Endothelial cell of umbilical vein (primary cell): ENCODE results near the gene PPP1R12A. TPM values are rescaled to one million over a fixed set of nuclear protein-coding genes. Genes with fewer than 3 reads are reported as not detected.

Experiments
- BruUV-seq: library from RNA; stranded (reverse); fragments of 400-500 nt; replicated peaks from 2 replicates; lab custom pipeline; 2021; lab: Mats Ljungman, UMichigan
- CTCF ChIA-PET: fragments of 300-600, 350-600 bp; sonication (Branson Sonifier 250); formaldehyde crosslinking; loops from one replicate; lab custom pipeline; 2021; ENCODE audit warnings: antibody characterized with exemption, inconsistent platforms; lab: Charles Lee
- POLR2A ChIA-PET: fragments of 300-600, 350-600 bp; sonication (Branson Sonifier 250); formaldehyde crosslinking; loops from one replicate; lab custom pipeline; 2021; ENCODE audit warnings: antibody characterized with exemption, inconsistent platforms; lab: Charles Lee
- DNase-seq: peaks from one replicate; pipeline ENCODE4 v3.0.0-alpha.2; 2011; ENCODE audit warnings: low read depth, low spot score
- FAIRE-seq: peaks from 2 replicates; lab custom pipeline; 2011; peaks lifted over from hg19 to GRCh38; lab: Jason Lieb, UNC
- H2AFZ ChIP-seq: 2 replicates; pipeline ENCODE4 v1.6.0; 2012; ENCODE audit warnings: low read depth, low read length, control low read depth, inconsistent platforms
- H3K27ac ChIP-seq: 2 replicates; pipeline ENCODE4 v1.5.1; 2011; ENCODE audit warnings: low read depth, mild to moderate bottlenecking, control low read depth, low read length, moderate library complexity; ENCODE audit not compliant: insufficient read depth
- H3K27me3 ChIP-seq, 2 experiments: 2 replicates each; pipeline versions ENCODE4 v1.6.0 to v1.6.1; 2011; ENCODE audit warnings: low read length in 2 of 2, mixed read lengths in 1 of 2; ENCODE audit not compliant: control insufficient read depth in 2 of 2, insufficient read depth in 2 of 2
- H3K36me3 ChIP-seq, 2 experiments: 2 replicates in 1 of 2; 3 replicates in 1 of 2; pipeline ENCODE4 v1.5.1; 2011; ENCODE audit warnings: low read length in 2 of 2, mild to moderate bottlenecking in 1 of 2, moderate library complexity in 1 of 2; ENCODE audit not compliant: control insufficient read depth in 2 of 2, insufficient read depth in 2 of 2; ENCODE audit errors: extremely low read depth in 1 of 2
- H3K4me1 ChIP-seq: 3 replicates; pipeline ENCODE4 v1.5.1; 2011; ENCODE audit warnings: mild to moderate bottlenecking, low read length; ENCODE audit not compliant: control insufficient read depth, insufficient read depth; ENCODE audit errors: extremely low read depth
- H3K4me2 ChIP-seq: 2 replicates; pipeline ENCODE4 v1.6.1; 2011; ENCODE audit warnings: low read length, control low read depth, mixed read lengths; ENCODE audit not compliant: insufficient read depth
- H3K4me3 ChIP-seq, 3 experiments: fragments of 200-600 bp in 1 of 3; sonication (generic), shearing (Covaris generic) in 1 of 3; replicated peaks in 1 of 3; 2 replicates each; pipeline ENCODE4 v1.5.1; 2011 to 2016; ENCODE audit warnings: control low read depth in 3 of 3, low read length in 3 of 3, mild to moderate bottlenecking in 2 of 3, inconsistent platforms in 1 of 3, low read depth in 1 of 3, moderate library complexity in 1 of 3; ENCODE audit not compliant: insufficient read depth in 1 of 3
- H3K79me2 ChIP-seq: 2 replicates; pipeline ENCODE4 v1.6.0; 2012; ENCODE audit warnings: low read length, inconsistent platforms; ENCODE audit not compliant: control insufficient read depth, insufficient read depth
- H3K9ac ChIP-seq: replicated peaks from 2 replicates; pipeline ENCODE3; 2011; ENCODE audit warnings: low read length, control low read depth; ENCODE audit not compliant: insufficient read depth; ENCODE audit errors: extremely low read depth
- H3K9me1 ChIP-seq: replicated peaks from 3 replicates; pipeline ENCODE4 v1.6.0; 2011; ENCODE audit warnings: mild to moderate bottlenecking, low read length; ENCODE audit not compliant: control insufficient read depth, insufficient read depth; ENCODE audit errors: extremely low read depth
- H3K9me3 ChIP-seq: replicated peaks from 2 replicates; pipeline ENCODE4 v1.5.1; 2012; ENCODE audit warnings: low read length, inconsistent platforms; ENCODE audit not compliant: control insufficient read depth, insufficient read depth
- H4K20me1 ChIP-seq: replicated peaks from 2 replicates; pipeline ENCODE3; 2011; ENCODE audit warnings: mild to moderate bottlenecking, low read length; ENCODE audit not compliant: control insufficient read depth, insufficient read depth; ENCODE audit errors: extremely low read depth
- CTCF ChIP-seq, 2 donors: IDR thresholded peaks; 1 replicate in 1 of 2; 2 replicates in 1 of 2; pipeline ENCODE4 v1.5.1; 2011; ENCODE audit warnings: low read length in 2 of 2, mild to moderate bottlenecking in 2 of 2, moderate library complexity in 2 of 2, control low read depth in 1 of 2, inconsistent platforms in 1 of 2, low read depth in 1 of 2; ENCODE audit not compliant: insufficient read depth in 1 of 2; ENCODE audit errors: extremely low read depth in 1 of 2
- GATA2 ChIP-seq: IDR thresholded peaks from 2 replicates; pipeline ENCODE4 v1.7.0; 2011; ENCODE audit warnings: low read depth, mild to moderate bottlenecking, moderate library complexity, mixed read lengths, low read length; ENCODE audit not compliant: insufficient read length, insufficient read depth
- JUN ChIP-seq: IDR thresholded peaks from 2 replicates; pipeline ENCODE4 v1.6.1; 2011; ENCODE audit warnings: borderline replicate concordance, low read depth; ENCODE audit not compliant: insufficient read length, insufficient read depth
- MAX ChIP-seq: IDR thresholded peaks from 2 replicates; pipeline ENCODE4 v1.6.1; 2011; ENCODE audit not compliant: insufficient read depth, insufficient read length
- MYC ChIP-seq: IDR thresholded peaks from one replicate; pipeline ENCODE4 v1.6.1; 2011; ENCODE audit warnings: mild to moderate bottlenecking, low read depth, low read length
- POLR2A ChIP-seq: IDR thresholded peaks from 2 replicates; pipeline ENCODE4 v1.6.1; 2012; ENCODE audit warnings: low read depth, mild to moderate bottlenecking, control low read depth, low read length
- POLR2AphosphoS5 ChIP-seq: IDR thresholded peaks from 2 replicates; pipeline ENCODE4 v1.6.1; 2012; ENCODE audit warnings: low read depth, mild to moderate bottlenecking, control low read depth, low read length, moderate library complexity; ENCODE audit not compliant: insufficient read depth
- dilution Hi-C: fragments of 300-500 bp; cut with MboI; formaldehyde crosslinking; loops from one replicate; pipeline ENCODE4 v1.15.0; 2019; ENCODE audit warnings: low sequenced_read_pairs; ENCODE audit not compliant: extremely low pct_ligation_motif_present
- intact Hi-C: fragments of 100-400 bp; cut with micrococcal nuclease; formaldehyde crosslinking; loops from one replicate; pipeline ENCODE4 v1.10.0; 2022
- polyA plus RNA-seq, 4 experiments: library from polyadenylated mRNA; depleted of rRNA in 3 of 4; stranded (reverse) in 3 of 4; unstranded in 1 of 4; fragments of >200 nt; gene quantifications; 2 replicates each; pipeline versions ENCODE4 v1.2.1 to v1.2.3, GENCODE V29; 2011 to 2012; ENCODE audit warnings: missing spikeins in 1 of 4
- total RNA-seq: library from RNA; stranded (reverse); gene quantifications from 2 replicates; pipeline ENCODE4 v1.2.3, GENCODE V29; 2021

The PPP1R12A gene
- total and polyA plus RNA-seq, 2 donors (not counting 3 experiments of a cell fraction or from before 2014, with no cell fraction given) = 12.9 to 83.9 TPM

GRCh38 chr12:79929065-79929464, 5.8 kb downstream of the PPP1R12A start:
- H3K4me3 ChIP-seq = no peak overlapping the region
- no peak overlapping the region for H3K27ac ChIP-seq
- H2AFZ ChIP-seq = no peak overlapping the region
- no peak for TF ChIP-seq JUN
- no peak for TF ChIP-seq MYC
- no peak for TF ChIP-seq POLR2A
- ChIA-PET CTCF (no interaction called here), POLR2A (no interaction called here)
- peaks cover 14% of the 10 kb centered on the region for H3K4me1 ChIP-seq
- H3K9ac ChIP-seq = no peak overlapping the region
- no peaks in the 10 kb centered on the region for H3K36me3 ChIP-seq
- H3K4me2 ChIP-seq = no peak overlapping the region
- intact Hi-C loops = no loop called here
- H3K27me3 ChIP-seq = no peaks in the 10 kb centered on the region
- FAIRE-seq (no peak), DNase-seq (no peak)
- no TSS peak for BruUV-seq
- H3K9me1 ChIP-seq = no peaks in the 10 kb centered on the region
- dilution Hi-C loops = no loop called here
- peaks cover 13% of the 10 kb centered on the region for H4K20me1 ChIP-seq
- H3K79me2 ChIP-seq = peaks cover 97% of the 10 kb centered on the region
- no peaks in the 10 kb centered on the region for H3K9me3 ChIP-seq

- H3K9me1 ChIP-seq = no peaks in the 10 kb centered on the region
- ChIA-PET POLR2A (no interaction called here), CTCF (no interaction called here)
- H3K4me1 ChIP-seq = peaks cover 10% of the 10 kb centered on the region
- H3K27me3 ChIP-seq = no peaks in the 10 kb centered on the region
- DNase-seq = no peak
- H3K4me3 ChIP-seq = no peak overlapping the region
- H3K9me3 ChIP-seq = no peaks in the 10 kb centered on the region
- peaks cover 10% of the 10 kb centered on the region for H4K20me1 ChIP-seq
- FAIRE-seq = no peak
- H3K36me3 ChIP-seq = no peaks in the 10 kb centered on the region
- H2AFZ ChIP-seq = no peak overlapping the region
- H3K27ac ChIP-seq = no peak overlapping the region
- H3K9ac ChIP-seq = no peak overlapping the region
- no peak overlapping the region for H3K4me2 ChIP-seq
- peaks cover 95% of the 10 kb centered on the region for H3K79me2 ChIP-seq
- TF ChIP-seq CTCF (IDR thresholded peaks at IDR 0.05; ENCODE audit: extremely low read depth in 1 of 2, insufficient read depth in 1 of 2, low read depth in 1 of 2, low read length in 2 of 2) = no peak
- no peak for TF ChIP-seq POLR2AphosphoS5
- no peak for TF ChIP-seq JUN
- no peak for TF ChIP-seq MAX
- TF ChIP-seq MYC = no peak
- TF ChIP-seq POLR2A = no peak
- no peak for TF ChIP-seq GATA2
- BruUV-seq = no TSS peak
- intact Hi-C loops (no loop called here), dilution Hi-C loops (no loop called here)
Measured at GRCh38 chr12:79927772-79928474, 7.0 kb downstream of the PPP1R12A start.
